HG03097 (cell line): ENCODE data around the gene WDTC1.

Experiments
- ATAC-seq: cut with Tn5 transposase; IDR thresholded peaks from one replicate; pipeline ENCODE4 v1.9.1; 2021; ENCODE audit not compliant: unreplicated experiment, low FRiP score

The WDTC1 gene

GRCh38 chr1:27351541-27352107 lies 117.2 kb downstream of the WDTC1 start:
- ATAC-seq, result no peak

DNA sequence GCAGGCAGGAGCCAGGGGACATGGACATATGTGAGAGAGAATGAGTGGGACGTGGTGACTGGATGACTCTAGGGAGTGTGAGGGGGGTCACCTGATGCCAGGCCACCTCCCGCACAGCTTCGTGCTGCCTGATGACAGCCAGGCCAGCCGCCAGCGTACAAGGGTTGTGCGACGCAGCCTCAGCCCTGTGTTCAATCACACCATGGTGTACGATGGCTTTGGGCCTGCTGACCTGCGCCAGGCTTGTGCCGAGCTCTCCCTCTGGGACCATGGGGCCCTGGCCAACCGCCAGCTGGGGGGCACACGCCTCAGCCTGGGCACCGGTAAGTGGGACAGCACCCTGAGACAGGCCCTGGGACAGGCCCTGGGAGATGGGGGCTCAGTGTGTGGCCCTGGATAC lies 118.7 kb downstream of the WDTC1 start:
- ATAC-seq, result no peak

DNA sequence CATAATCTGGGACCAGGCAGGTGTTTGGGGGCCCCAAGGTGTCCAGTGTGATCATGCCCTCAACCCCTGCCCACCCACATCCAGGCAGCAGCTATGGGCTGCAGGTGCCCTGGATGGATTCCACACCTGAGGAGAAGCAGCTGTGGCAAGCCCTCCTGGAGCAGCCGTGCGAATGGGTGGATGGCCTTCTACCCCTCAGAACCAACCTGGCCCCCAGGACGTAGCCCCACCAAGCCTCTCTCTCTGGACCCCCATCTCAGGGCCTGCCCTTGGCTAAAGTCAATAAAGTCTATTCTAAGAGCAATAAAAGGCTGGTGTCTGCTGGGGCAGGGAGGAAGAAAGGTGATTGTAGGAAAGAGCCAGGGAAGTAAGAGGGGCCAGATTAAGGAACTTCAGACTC lies 119.2 kb downstream of the WDTC1 start:
- no peak for ATAC-seq

DNA sequence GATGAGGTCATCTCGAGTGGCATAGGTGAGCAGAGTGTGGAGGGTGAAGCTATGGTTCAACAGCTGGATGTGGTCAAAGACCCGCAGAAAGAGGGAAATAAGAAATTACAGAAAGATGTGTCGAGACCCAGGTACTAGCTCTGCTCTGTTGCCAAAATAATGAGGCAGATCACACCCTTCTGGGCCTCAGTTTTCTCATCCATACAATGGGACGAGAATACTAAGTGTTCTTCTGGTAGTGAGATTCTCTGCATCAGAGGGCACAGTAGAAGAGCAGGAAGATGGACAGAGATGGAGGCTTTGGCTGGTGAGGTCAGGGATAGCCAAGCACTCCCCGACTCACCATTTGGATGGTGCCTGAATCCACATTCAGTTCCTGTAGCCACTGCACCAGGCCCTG lies 121.3 kb downstream of the WDTC1 start:
- ATAC-seq, result no peak

- ATAC-seq, result no peak
Observed at GRCh38 chr1:27356277-27356618, 121.8 kb downstream of the WDTC1 start.

GRCh38 chr1:27356619-27357280 lies 122.3 kb downstream of the WDTC1 start:
- no peak for ATAC-seq

DNA sequence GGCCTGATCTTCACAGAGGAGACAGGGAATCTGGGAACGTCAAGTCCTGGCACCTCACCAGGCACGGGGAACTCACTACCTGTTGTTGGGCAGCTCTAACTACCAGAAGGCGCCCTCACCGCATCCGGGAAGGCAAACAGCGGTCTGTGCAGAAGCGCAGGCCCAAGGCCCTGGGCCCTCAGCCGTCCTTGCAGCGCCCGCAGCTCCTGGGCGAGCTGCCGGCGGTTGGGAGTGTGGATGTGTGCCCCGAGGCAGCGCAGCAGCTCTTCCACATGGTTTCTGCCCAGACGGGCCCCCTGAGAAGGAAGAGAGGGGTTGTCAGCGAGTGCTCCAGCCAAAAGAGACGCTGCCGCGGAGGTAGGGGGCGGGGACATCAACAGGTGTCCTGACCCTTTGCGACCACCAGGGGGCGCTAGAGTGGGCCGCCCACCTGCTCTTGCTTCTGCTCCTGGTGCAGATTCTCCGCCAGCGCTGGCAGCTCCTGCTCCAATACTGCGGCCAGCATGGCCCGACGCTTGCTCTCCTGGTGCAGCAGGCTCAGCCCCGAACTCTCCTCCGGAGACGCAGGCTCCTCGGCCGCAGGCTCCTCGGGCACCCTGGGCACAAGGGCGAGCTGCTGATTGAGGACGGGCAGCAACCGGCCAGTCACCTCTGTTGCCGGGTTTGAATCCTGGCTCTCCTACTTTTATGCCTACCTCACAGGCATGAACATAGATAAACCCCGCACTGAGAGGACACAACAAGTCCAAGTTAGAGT lies 123.0 kb downstream of the WDTC1 start:
- no peak for ATAC-seq
